Thyroid gland (tissue), 4 donors: ENCODE data around the gene CERS4. TPM values are rescaled to one million over a fixed set of nuclear protein-coding genes. Genes with fewer than 3 reads are reported as not detected.
"Not testable (repeated sequence)": the region's sequence is repeated elsewhere in the genome, so short reads cannot be mapped to it uniquely, and the experiment has no call there.

Source experiments
- DNase-seq, 2 donors: peaks; one replicate each; pipeline ENCODE4 v3.0.0-alpha.2; 2019
- H3K27ac ChIP-seq, 3 donors: fragments of 200-600 bp; sonication (generic); 1 replicate in 2 of 3; 2 replicates in 1 of 3; pipeline ENCODE4 v1.5.1; 2016 to 2019; ENCODE audit warnings: mild to moderate bottlenecking in 1 of 3, moderate library complexity in 1 of 3
- H3K27me3 ChIP-seq: fragments of 200-600 bp; sonication (generic); one replicate; pipeline ENCODE4 v1.5.1; 2019
- H3K36me3 ChIP-seq, 2 donors: fragments of 200-600 bp; sonication (generic); one replicate each; pipeline ENCODE4 v1.5.1; 2016 to 2019
- H3K4me1 ChIP-seq, 2 donors: fragments of 200-600 bp; sonication (generic); one replicate each; pipeline ENCODE4 v1.5.1; 2017 to 2019
- H3K4me3 ChIP-seq, 3 donors: fragments of 200-600 bp; sonication (generic); replicated peaks in 1 of 3; 1 replicate in 2 of 3; 2 replicates in 1 of 3; pipeline ENCODE4 v1.5.1; 2016; ENCODE audit warnings: mild to moderate bottlenecking in 1 of 3
- H3K9me3 ChIP-seq: fragments of 200-600 bp; sonication (generic); one replicate; pipeline ENCODE4 v1.5.1; 2017
- POLR2A ChIP-seq, 2 donors: fragments of 450-650 bp; IDR thresholded peaks; one replicate each; pipeline ENCODE4 v1.6.1; 2017; ENCODE audit warnings: antibody characterized with exemption in 2 of 2, mild to moderate bottlenecking in 2 of 2, moderate library complexity in 1 of 2
- WGBS, 2 donors: methylation state at CpG; one replicate each; pipeline ENCODE4 v1.1.5; 2017; 5-methylcytosine and 5-hydroxymethylcytosine counted together
- intact Hi-C: fragments of 100-400 bp; cut with DNase I; formaldehyde crosslinking; loops from one replicate; pipeline ENCODE4 v1.15.1; 2023
- total RNA-seq, 4 donors: library from RNA; depleted of rRNA; stranded (reverse); fragments of >200 nt; gene quantifications; one replicate each; pipeline ENCODE4 v1.2.3, GENCODE V29; 2016
- TF ChIP-seq, protein P1 (sequence below), 6 experiments: fragments of 200-600 bp in 3 of 6; fragments of 450-650 bp in 3 of 6; sonication (generic) in 3 of 6; IDR thresholded peaks; one replicate each; pipeline ENCODE4 v1.5.1; 2016 to 2019; ENCODE audit warnings: antibody characterized with exemption in 6 of 6, mild to moderate bottlenecking in 2 of 6, inconsistent platforms in 1 of 6, moderate library complexity in 1 of 6

The CERS4 gene
- total RNA-seq, 4 donors from 2014 or later, result 123 to 175 (median 144) TPM

DNA sequence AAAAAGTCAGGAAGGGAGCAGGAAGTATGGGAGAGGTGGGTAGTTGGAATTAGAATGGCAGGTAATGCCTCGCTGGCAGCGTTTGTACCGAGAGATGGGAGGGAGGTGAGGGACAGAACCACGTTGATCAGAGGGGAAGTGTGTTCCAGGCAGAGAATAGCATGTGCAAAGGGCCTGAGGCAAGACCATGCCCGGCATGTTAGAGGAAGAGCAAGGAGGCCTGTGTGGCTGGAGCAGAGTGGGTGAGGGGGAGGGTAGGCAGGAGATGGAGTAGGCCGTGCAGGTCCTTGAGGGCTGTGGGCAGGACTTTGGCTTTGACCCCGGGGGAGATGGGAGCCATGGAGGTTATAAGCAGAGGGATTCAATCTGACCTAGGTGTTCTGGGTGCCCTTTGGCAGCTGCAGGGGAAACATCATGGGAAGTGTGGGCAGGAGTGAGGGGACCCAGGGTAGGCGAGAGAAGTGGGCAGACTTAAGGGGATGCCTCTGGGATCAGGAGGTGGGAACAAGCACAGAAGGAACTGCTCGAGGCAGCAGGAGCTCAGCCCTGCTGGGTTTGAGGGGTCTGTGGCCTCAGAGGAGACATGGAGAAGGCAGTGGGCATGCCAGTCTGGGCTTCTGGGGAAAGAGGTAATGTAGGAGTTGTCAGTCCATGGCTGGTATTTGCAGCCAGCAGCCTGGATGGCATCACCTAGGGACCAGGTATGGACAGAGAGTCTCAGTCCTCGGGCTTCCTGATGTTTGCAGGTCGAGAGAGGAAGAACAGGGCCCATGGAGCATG, 50.2 kb downstream of the CERS4 start:
- Histone ChIP-seq H3K27me3 (no peaks in the 10 kb centered on the region), H3K9me3 (no peaks in the 10 kb centered on the region), H3K27ac (no peak overlapping the region), H3K4me3 (no peak overlapping the region), H3K36me3 (peaks cover 21 to 29% of the 10 kb centered on the region in 2 donors), H3K4me1 (no peaks in the 10 kb centered on the region)
- 88 to 92% methylated on average over 11 of the region's 11 CpGs for WGBS, 2 donors
- intact Hi-C loops, result loop anchor here (10.0 kb wide), 1 partner anchor 255 kb away; the partner anchor contains the start of gene ELAVL1
- DNase-seq, result no peak
- TF ChIP-seq POLR2A (IDR thresholded peaks at IDR 0.05), result no peak
- TF ChIP-seq, protein P1, sequence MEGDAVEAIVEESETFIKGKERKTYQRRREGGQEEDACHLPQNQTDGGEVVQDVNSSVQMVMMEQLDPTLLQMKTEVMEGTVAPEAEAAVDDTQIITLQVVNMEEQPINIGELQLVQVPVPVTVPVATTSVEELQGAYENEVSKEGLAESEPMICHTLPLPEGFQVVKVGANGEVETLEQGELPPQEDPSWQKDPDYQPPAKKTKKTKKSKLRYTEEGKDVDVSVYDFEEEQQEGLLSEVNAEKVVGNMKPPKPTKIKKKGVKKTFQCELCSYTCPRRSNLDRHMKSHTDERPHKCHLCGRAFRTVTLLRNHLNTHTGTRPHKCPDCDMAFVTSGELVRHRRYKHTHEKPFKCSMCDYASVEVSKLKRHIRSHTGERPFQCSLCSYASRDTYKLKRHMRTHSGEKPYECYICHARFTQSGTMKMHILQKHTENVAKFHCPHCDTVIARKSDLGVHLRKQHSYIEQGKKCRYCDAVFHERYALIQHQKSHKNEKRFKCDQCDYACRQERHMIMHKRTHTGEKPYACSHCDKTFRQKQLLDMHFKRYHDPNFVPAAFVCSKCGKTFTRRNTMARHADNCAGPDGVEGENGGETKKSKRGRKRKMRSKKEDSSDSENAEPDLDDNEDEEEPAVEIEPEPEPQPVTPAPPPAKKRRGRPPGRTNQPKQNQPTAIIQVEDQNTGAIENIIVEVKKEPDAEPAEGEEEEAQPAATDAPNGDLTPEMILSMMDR (IDR thresholded peaks at IDR 0.05), result no peak

DNA sequence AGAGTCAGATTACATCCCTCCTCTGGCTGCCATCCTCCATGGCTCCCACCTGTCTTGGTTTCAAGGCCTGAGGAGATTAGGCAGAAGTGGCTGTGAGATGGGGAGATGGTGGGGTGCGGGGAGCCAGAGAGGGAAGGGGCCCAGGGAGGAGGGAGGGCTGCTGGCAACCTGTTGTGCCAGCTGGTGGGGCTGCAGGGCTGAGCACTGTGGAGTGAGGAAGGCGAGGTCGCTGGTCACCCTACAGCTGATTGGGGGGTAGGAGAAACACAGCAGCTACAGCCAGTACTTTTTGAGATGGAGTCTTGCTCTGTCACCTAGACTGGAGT, 50.7 kb downstream of the CERS4 start:
- Histone ChIP-seq H3K9me3 (no peaks in the 10 kb centered on the region), H3K27me3 (no peaks in the 10 kb centered on the region), H3K4me1 (no peaks in the 10 kb centered on the region), H3K27ac (no peak overlapping the region), H3K4me3 (no peak overlapping the region), H3K36me3 (peaks cover 21 to 29% of the 10 kb centered on the region in 2 donors)
- intact Hi-C loops, result loop anchor here (10.0 kb wide), 1 partner anchor 255 kb away; the partner anchor contains the start of gene ELAVL1
- DNase-seq, result no peak
- WGBS, 2 donors, result 84 to 98% methylated on average over 3 of the region's 3 CpGs
- TF ChIP-seq POLR2A (IDR thresholded peaks at IDR 0.05), result no peak
- TF ChIP-seq, protein P1 (IDR thresholded peaks at IDR 0.05), result no peak

DNA sequence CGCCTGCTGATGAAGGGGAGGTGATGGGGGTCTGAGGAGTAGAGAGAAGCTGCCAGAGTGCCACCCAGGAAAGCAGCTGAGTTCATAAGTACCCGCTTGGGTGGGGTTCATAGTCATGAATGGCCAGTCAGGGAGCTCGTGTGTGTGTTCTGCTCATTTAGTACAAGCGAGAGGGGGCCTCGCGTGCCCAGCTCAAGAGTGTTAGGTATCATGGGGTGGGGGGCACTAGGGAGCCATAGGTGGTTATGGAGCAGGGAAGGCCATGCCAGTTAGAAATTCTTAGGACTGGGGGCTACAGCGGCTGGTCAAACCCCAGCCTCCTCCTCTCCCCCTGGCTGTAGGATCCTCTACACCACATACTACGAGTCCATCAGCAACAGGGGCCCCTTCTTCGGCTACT, 52.2 kb downstream of the CERS4 start:
- peaks cover 18 to 19% of the 10 kb centered on the region in 2 donors for H3K36me3 ChIP-seq
- 95 to 99% methylated on average over 9 of the region's 9 CpGs for whole genome bisulfite sequencing, 2 donors
- H3K4me1 ChIP-seq, result no peaks in the 10 kb centered on the region
- no peaks in the 10 kb centered on the region for H3K9me3 ChIP-seq
- DNase-seq, result peak in 1 of 2 donors; percentile 1
- H3K27ac ChIP-seq, result no peak overlapping the region
- H3K4me3 ChIP-seq, result no peak overlapping the region
- no peak for TF ChIP-seq POLR2A (IDR thresholded peaks at IDR 0.05)
- TF ChIP-seq, protein P1 (IDR thresholded peaks at IDR 0.05), result no peak
- intact Hi-C loops, result no loop called here
- no peaks in the 10 kb centered on the region for H3K27me3 ChIP-seq

DNA sequence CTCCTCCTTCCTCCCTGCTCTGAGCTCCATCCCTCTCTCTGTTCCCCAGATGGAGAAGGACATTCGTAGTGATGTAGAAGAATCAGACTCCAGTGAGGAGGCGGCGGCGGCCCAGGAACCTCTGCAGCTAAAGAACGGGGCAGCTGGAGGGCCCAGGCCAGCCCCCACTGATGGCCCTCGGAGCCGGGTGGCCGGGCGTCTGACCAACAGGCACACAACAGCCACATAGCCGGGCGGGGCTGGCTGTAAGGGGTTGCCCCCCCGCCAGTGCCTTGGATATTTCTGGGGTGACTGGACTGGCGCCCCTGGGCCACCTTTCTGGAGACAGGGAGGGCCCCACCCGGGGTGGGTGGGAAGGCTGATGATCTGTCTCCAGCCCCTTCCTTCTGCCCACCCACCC, 52.7 kb downstream of the CERS4 start:
- Histone ChIP-seq H3K4me1 (no peaks in the 10 kb centered on the region), H3K9me3 (no peaks in the 10 kb centered on the region), H3K27ac (no peak overlapping the region), H3K4me3 (no peak overlapping the region), H3K27me3 (no peaks in the 10 kb centered on the region), H3K36me3 (peaks cover 12 to 16% of the 10 kb centered on the region in 2 donors)
- DNase-seq, result peak in 1 of 2 donors; percentile 3
- 85 to 96% methylated on average over 6 to 9 of the region's 14 CpGs for WGBS, 2 donors
- intact Hi-C loops, result no loop called here
- no peak for TF ChIP-seq POLR2A (IDR thresholded peaks at IDR 0.05)
- TF ChIP-seq, protein P1 (IDR thresholded peaks at IDR 0.05), result no peak

DNA sequence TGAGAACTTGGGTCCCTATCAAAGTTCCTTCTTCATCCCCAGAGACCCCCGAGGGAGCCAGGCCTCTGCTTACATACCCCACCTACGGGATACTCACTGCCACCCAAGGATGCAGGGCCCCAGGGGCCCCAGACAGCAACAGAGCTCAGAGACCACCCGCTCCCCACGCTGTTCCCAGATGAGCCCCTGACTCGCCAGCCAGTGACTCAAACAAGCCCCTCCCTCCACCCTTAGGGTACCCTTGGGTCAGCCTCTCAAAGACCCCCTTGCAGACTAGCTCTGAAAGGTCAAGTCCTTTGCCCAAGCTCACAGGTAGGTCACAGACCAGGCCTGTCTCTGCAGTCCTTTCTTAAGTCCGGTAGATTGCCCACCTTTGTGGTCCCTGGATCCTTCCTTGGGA, 53.3 kb downstream of the CERS4 start:
- Histone ChIP-seq H3K9me3 (no peaks in the 10 kb centered on the region), H3K27ac (no peak overlapping the region), H3K36me3 (peaks cover 8 to 14% of the 10 kb centered on the region in 2 donors), H3K4me3 (no peak overlapping the region), H3K27me3 (no peaks in the 10 kb centered on the region), H3K4me1 (no peaks in the 10 kb centered on the region)
- TF ChIP-seq, protein P1 (IDR thresholded peaks at IDR 0.05), result no peak
- TF ChIP-seq POLR2A (IDR thresholded peaks at IDR 0.05), result no peak
- no peak for DNase-seq
- WGBS, 2 donors, result 88 to 89% methylated on average over 1 to 6 of the region's 6 CpGs
- intact Hi-C loops, result no loop called here

DNA sequence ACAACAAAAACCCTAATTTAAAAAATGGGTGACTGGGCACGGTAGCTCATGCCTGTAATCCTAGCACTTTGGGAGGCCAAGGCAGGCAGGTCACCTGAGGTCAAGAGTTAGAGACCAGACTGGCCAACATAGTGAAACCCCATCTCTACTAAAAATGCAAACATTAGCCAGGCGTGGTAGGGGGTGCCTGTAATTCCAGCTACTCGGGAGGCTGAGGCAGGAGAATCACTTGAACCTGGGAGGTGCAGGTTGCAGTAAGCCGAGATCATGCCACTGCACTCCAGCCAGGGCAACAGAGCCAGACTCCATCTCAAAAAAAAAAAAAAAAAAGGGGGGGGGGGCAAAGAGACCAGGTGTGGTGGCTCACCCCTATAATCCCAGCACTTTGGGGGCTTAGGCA, 55.1 kb downstream of the CERS4 start:
- H3K4me1 ChIP-seq, intact Hi-C loops, H3K4me3 ChIP-seq, H3K27me3 ChIP-seq, H3K9me3 ChIP-seq, DNase-seq, H3K27ac ChIP-seq, H3K36me3 ChIP-seq: not testable (repeated sequence)
- WGBS, 2 donors, result 92 to 93% methylated on average over 4 of the region's 4 CpGs
